ENCODE data around the gene DNASE1L1. TPM values are rescaled to one million over a fixed set of nuclear protein-coding genes. Genes with fewer than 3 reads are reported as not detected.

Gene DNASE1L1
- total RNA-seq, 1 experiment from 2014 or later, result 59.7 TPM

GRCh38 chrX:154369449-154370299 is 39.4 kb downstream of the DNASE1L1 start:
- DNase-seq (ENCODE audit: low read depth), result peak; percentile 95

GRCh38 chrX:154368630-154369448 is 40.2 kb downstream of the DNASE1L1 start:
- DNase-seq (ENCODE audit: low read depth), result peak; percentile 97

GRCh38 chrX:154367474-154368308 is 41.4 kb downstream of the DNASE1L1 start:
- DNase-seq (ENCODE audit: low read depth), result no peak

GRCh38 chrX:154366666-154367055 is 42.4 kb downstream of the DNASE1L1 start:
- no peak for DNase-seq (ENCODE audit: low read depth)

GRCh38 chrX:154365997-154366665 is 42.9 kb downstream of the DNASE1L1 start:
- no peak for DNase-seq (ENCODE audit: low read depth)

GRCh38 chrX:154365052-154365600 is 43.9 kb downstream of the DNASE1L1 start:
- no peak for DNase-seq (ENCODE audit: low read depth)

- no peak for DNase-seq (ENCODE audit: low read depth)
Measured at GRCh38 chrX:154363706-154364439, 45.2 kb downstream of the DNASE1L1 start.

GRCh38 chrX:154362085-154362742 is 46.8 kb downstream of the DNASE1L1 start:
- no peak for DNase-seq (ENCODE audit: low read depth)

GRCh38 chrX:154360155-154360713 is 48.8 kb downstream of the DNASE1L1 start:
- DNase-seq (ENCODE audit: low read depth), result no peak

GRCh38 chrX:154359362-154360154 is 49.5 kb downstream of the DNASE1L1 start:
- no peak for DNase-seq (ENCODE audit: low read depth)

GRCh38 chrX:154358829-154359228 is 50.2 kb downstream of the DNASE1L1 start:
- no peak for DNase-seq (ENCODE audit: low read depth)

GRCh38 chrX:154358011-154358410 is 51.0 kb downstream of the DNASE1L1 start:
- no peak for DNase-seq (ENCODE audit: low read depth)

GRCh38 chrX:154357205-154357604 is 51.8 kb downstream of the DNASE1L1 start:
- no peak for DNase-seq (ENCODE audit: low read depth)

GRCh38 chrX:154356596-154356995 is 52.5 kb downstream of the DNASE1L1 start:
- no peak for DNase-seq (ENCODE audit: low read depth)

- DNase-seq (ENCODE audit: low read depth), result no peak
Measured at GRCh38 chrX:154355776-154356140, 53.3 kb downstream of the DNASE1L1 start.

GRCh38 chrX:154355094-154355775 is 53.8 kb downstream of the DNASE1L1 start:
- DNase-seq (ENCODE audit: low read depth), result no peak

GRCh38 chrX:154354516-154354915 is 54.5 kb downstream of the DNASE1L1 start:
- DNase-seq (ENCODE audit: low read depth), result no peak

GRCh38 chrX:154354013-154354412 is 55.0 kb downstream of the DNASE1L1 start:
- no peak for DNase-seq (ENCODE audit: low read depth)

All from HT1080 (cell line).